Stomach smooth muscle (tissue), 2 donors: ENCODE data around the gene C1GALT1.

Experiments used
- H3K27ac ChIP-seq: one replicate; pipeline ENCODE4 v1.7.0; 2013; ENCODE audit warnings: mild to moderate bottlenecking, low read length, inconsistent platforms
- H3K27me3 ChIP-seq, 2 donors: one replicate each; pipeline ENCODE4 v1.7.0; 2013; ENCODE audit warnings: low read length in 2 of 2; ENCODE audit not compliant: insufficient read depth in 2 of 2, control insufficient read depth in 1 of 2
- H3K36me3 ChIP-seq, 2 donors: one replicate each; pipeline ENCODE4 v1.7.0; 2013; ENCODE audit warnings: low read length in 2 of 2; ENCODE audit not compliant: control insufficient read depth in 2 of 2, insufficient read depth in 2 of 2
- H3K4me1 ChIP-seq: one replicate; pipeline ENCODE4 v1.7.0; 2013; ENCODE audit warnings: low read length; ENCODE audit not compliant: control insufficient read depth, insufficient read depth
- H3K4me3 ChIP-seq, 2 donors: one replicate each; pipeline ENCODE4 v1.7.0; 2013; ENCODE audit warnings: low read length in 2 of 2
- H3K9ac ChIP-seq, 2 donors: one replicate each; pipeline ENCODE4 v1.7.0; 2013; ENCODE audit warnings: low read length in 2 of 2, mild to moderate bottlenecking in 1 of 2
- H3K9me3 ChIP-seq, 2 donors: one replicate each; pipeline ENCODE4 v1.7.0; 2013; ENCODE audit warnings: low read length in 2 of 2; ENCODE audit not compliant: control insufficient read depth in 2 of 2
- donor health status: healthy.
- donor health status: Pancreatic carcinoma.

C1GALT1 gene

GRCh38 chr7:7257899-7258692, 75.8 kb downstream of the C1GALT1 start:
- Histone ChIP-seq H3K27ac (no peak overlapping the region), H3K4me3 (no peak overlapping the region), H3K36me3 (no peaks in the 10 kb centered on the region), H3K9ac (no peak overlapping the region), H3K9me3 (no peaks in the 10 kb centered on the region), H3K27me3 (no peaks in the 10 kb centered on the region), H3K4me1 (no peaks in the 10 kb centered on the region)

DNA sequence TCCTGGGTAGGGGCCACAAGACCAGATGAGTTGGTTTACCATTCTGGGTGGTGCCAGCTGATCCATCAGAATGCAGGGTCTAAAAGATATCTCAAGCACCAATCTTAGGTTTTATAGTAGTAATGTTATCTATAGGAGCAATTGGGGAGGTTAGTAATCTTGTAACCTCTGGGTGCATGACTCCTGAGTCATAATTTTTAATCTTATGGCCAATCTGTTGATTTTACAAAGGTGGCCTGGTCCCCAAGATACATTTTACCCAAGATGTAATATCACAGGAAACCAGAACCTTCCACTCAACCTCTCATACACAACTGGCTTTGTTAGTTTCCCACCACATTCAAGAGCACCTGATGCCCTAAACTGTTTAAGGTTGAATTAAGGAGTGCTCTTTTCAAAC, 79.5 kb downstream of the C1GALT1 start:
- H3K9me3 ChIP-seq: peaks cover 0 to 2% of the 10 kb centered on the region in 2 donors
- no peaks in the 10 kb centered on the region for H3K27me3 ChIP-seq
- no peaks in the 10 kb centered on the region for H3K36me3 ChIP-seq
- H3K4me3 ChIP-seq: no peak overlapping the region
- no peak overlapping the region for H3K27ac ChIP-seq
- H3K9ac ChIP-seq: no peak overlapping the region
- H3K4me1 ChIP-seq: no peaks in the 10 kb centered on the region

GRCh38 chr7:7263297-7264230, 81.2 kb downstream of the C1GALT1 start:
- H3K27ac ChIP-seq: no peak overlapping the region
- no peak overlapping the region for H3K9ac ChIP-seq
- peaks cover 0 to 2% of the 10 kb centered on the region in 2 donors for H3K9me3 ChIP-seq
- no peak overlapping the region for H3K4me3 ChIP-seq
- no peaks in the 10 kb centered on the region for H3K36me3 ChIP-seq
- H3K27me3 ChIP-seq: no peaks in the 10 kb centered on the region
- no peaks in the 10 kb centered on the region for H3K4me1 ChIP-seq

DNA sequence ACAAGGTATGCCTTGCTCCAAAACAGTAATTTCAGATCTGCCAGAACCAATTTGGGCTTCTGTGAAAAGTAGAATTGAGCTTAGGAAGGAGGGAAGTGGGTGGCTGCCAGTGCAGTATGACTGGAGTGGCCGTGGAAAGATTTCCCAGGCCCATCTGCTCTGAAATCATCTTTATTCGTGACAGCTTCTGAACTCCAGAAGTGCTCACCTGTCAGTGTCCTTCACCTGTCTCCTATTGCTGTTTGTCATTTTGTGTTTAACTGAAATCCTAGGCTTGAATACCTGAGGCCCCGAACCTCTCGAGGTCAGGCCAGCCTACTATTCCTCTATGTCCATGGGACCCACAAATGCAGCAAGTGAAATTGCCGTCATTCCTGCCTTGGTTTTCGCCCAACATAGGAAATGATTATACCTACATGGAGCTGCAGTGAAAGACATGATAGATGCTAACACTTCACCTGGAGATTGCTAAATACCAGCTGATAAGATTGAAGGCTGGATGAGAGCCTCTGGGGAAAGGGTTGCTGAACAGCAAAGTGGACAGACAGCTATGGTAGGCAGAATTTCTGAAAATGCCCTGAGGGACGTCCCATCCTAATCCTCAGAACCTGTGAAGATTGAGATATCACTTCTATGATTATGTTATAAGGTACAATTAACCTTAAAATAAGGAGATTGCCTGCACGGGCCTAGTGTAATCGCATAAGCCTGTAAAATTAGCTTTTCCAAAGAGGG, 82.1 kb downstream of the C1GALT1 start:
- H3K27ac ChIP-seq: no peak overlapping the region
- H3K4me3 ChIP-seq: no peak overlapping the region
- H3K4me1 ChIP-seq: no peaks in the 10 kb centered on the region
- no peaks in the 10 kb centered on the region for H3K36me3 ChIP-seq
- peaks cover 0 to 2% of the 10 kb centered on the region in 2 donors for H3K9me3 ChIP-seq
- H3K27me3 ChIP-seq: no peaks in the 10 kb centered on the region
- no peak overlapping the region for H3K9ac ChIP-seq

DNA sequence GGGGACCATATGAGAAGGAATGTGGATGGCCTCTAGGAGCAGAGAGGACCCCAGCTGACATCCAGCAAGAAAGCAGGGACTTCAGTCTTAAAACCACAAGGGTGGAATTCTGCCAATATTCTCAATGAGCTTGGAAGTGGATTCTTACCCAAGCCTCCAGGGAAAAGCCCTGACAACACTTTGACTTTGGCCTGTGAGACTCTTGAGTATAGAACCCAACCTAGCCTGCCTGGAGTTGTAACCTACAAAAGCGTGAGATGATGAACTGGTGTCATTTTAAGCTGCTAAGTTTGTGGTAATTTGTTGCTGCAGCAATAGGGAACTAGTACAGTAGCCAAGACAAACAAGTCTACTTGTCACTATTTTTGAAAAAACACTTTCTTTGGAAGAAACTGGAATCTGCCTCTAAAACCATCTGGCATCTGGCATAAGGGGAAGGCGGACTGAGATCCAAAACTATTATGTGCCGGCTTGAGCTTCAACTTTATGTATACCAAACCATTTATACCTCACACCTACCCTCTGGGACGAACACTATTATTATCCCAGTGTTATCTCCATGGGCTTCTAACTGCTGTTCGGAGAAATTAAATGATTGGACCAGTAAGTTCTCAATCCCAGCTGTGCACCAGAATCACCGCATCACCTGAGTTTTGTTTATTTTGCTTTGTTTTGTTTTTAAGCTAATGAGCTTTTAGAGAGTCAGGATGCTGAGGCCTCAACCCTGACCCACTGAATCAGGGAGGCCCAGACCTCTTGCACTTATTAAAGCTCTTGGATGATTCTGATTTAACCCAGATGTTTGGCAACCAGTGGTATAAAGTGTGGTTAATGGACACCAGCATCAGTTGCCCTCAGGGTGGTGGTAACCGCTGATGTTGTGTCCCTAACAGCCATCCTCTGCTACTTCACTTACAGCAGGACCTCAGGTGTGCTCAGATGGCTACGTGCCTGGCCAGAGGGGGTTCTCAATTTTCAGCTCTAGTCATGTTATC, 83.0 kb downstream of the C1GALT1 start:
- Histone ChIP-seq H3K4me3 (no peak overlapping the region), H3K27me3 (no peaks in the 10 kb centered on the region), H3K36me3 (no peaks in the 10 kb centered on the region), H3K9me3 (peaks cover 0 to 2% of the 10 kb centered on the region in 2 donors), H3K9ac (no peak overlapping the region), H3K27ac (no peak overlapping the region), H3K4me1 (no peaks in the 10 kb centered on the region)

- Histone ChIP-seq H3K4me3 (no peak overlapping the region), H3K36me3 (no peaks in the 10 kb centered on the region), H3K9me3 (peaks cover 0 to 2% of the 10 kb centered on the region in 2 donors), H3K27me3 (no peaks in the 10 kb centered on the region), H3K9ac (no peak overlapping the region), H3K27ac (no peak overlapping the region), H3K4me1 (no peaks in the 10 kb centered on the region)
Measured at GRCh38 chr7:7266257-7266881, 84.0 kb downstream of the C1GALT1 start.

- H3K9me3 ChIP-seq: no peaks in the 10 kb centered on the region
Measured at GRCh38 chr7:7271094-7271874, 88.9 kb downstream of the C1GALT1 start.

DNA sequence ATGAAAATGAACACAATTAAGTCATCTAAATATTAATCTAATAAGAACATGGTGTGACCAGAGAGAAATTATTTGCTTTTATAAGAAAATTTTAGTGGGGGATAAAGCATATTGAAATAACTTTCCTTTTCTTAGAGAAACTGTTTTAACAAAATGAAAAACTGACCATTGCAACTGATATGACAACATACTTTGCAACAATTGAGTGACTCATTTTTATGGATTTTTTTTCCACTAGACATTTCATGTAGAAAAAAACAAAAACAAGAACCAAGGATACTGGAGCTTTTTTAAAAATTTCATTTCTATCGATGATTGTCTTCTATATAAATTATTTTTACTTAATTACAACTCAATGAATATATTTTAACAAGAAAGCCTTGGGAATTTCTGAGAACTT, 90.0 kb downstream of the C1GALT1 start:
- Histone ChIP-seq H3K9me3 (no peaks in the 10 kb centered on the region), H3K27me3 (no peaks in the 10 kb centered on the region), H3K36me3 (no peaks in the 10 kb centered on the region), H3K9ac (no peak overlapping the region), H3K27ac (no peak overlapping the region), H3K4me1 (no peaks in the 10 kb centered on the region), H3K4me3 (no peak overlapping the region)

More at GRCh38 chr7:7271094-7271874, 88.9 kb downstream of the C1GALT1 start:
- no peak overlapping the region for H3K9ac ChIP-seq
- H3K27me3 ChIP-seq: no peaks in the 10 kb centered on the region
- H3K4me3 ChIP-seq: no peak overlapping the region
- no peaks in the 10 kb centered on the region for H3K4me1 ChIP-seq
- no peaks in the 10 kb centered on the region for H3K36me3 ChIP-seq
- no peak overlapping the region for H3K27ac ChIP-seq

- Histone ChIP-seq H3K4me3 (no peak overlapping the region), H3K36me3 (no peaks in the 10 kb centered on the region), H3K9ac (no peak overlapping the region), H3K9me3 (no peaks in the 10 kb centered on the region), H3K27ac (no peak overlapping the region), H3K27me3 (no peaks in the 10 kb centered on the region), H3K4me1 (no peaks in the 10 kb centered on the region)
Measured at GRCh38 chr7:7274782-7275181, 92.4 kb downstream of the C1GALT1 start.
